OCI-LY1 (cell line): Measurements from ENCODE around the gene MYMX.
"Not testable (repeated sequence)": the region's sequence is repeated elsewhere in the genome, so short reads cannot be mapped to it uniquely, and the experiment has no call there.

Experiments used
- H2AFZ ChIP-seq: fragments of 200-600 bp; sonication (generic), shearing (Covaris generic); 2 replicates; pipeline ENCODE4 v1.6.0; 2014; ENCODE audit warnings: antibody characterized with exemption, mild to moderate bottlenecking, low read length
- H3F3A ChIP-seq: fragments of 200-600 bp; sonication (generic), shearing (Covaris generic); 2 replicates; pipeline ENCODE4 v1.6.0; 2014; ENCODE audit warnings: mild to moderate bottlenecking, antibody characterized with exemption, low read length, moderate library complexity; ENCODE audit not compliant: insufficient read depth
- H3K27ac ChIP-seq: fragments of 200-600 bp; sonication (generic); 2 replicates; pipeline ENCODE4 v1.5.1; 2014; ENCODE audit warnings: low read length, mixed run types, mild to moderate bottlenecking, low read depth; ENCODE audit not compliant: poor library complexity, severe bottlenecking
- H3K27me3 ChIP-seq: fragments of 200-600 bp; sonication (generic); 2 replicates; pipeline ENCODE4 v1.6.0; 2014; ENCODE audit warnings: antibody characterized with exemption, mild to moderate bottlenecking, low read length, moderate library complexity; ENCODE audit not compliant: insufficient read depth
- H3K36me3 ChIP-seq: fragments of 200-600 bp; sonication (generic); 2 replicates; pipeline ENCODE4 v1.6.1; 2014; ENCODE audit warnings: mild to moderate bottlenecking, antibody characterized with exemption, low read length, moderate library complexity, mixed read lengths; ENCODE audit not compliant: insufficient read depth
- H3K4me1 ChIP-seq: fragments of 200-600 bp; sonication (generic); 2 replicates; pipeline ENCODE4 v1.5.1; 2014; ENCODE audit warnings: mild to moderate bottlenecking, low read length, moderate library complexity; ENCODE audit not compliant: insufficient read depth, severe bottlenecking
- H3K4me2 ChIP-seq: fragments of 200-600 bp; sonication (generic), shearing (Covaris generic); 2 replicates; pipeline ENCODE4 v1.6.1; 2014; ENCODE audit warnings: low read length
- H3K4me3 ChIP-seq: fragments of 200-600 bp; sonication (generic); 2 replicates; pipeline ENCODE4 v1.5.1; 2014; ENCODE audit warnings: low read length, low read depth, mild to moderate bottlenecking, mixed read lengths; ENCODE audit not compliant: poor library complexity, severe bottlenecking
- H3K79me2 ChIP-seq: fragments of 200-600 bp; shearing (Covaris generic); 2 replicates; pipeline ENCODE4 v1.6.1; 2016; ENCODE audit warnings: mixed run types, low read length, mixed read lengths; ENCODE audit not compliant: insufficient read depth
- H3K9ac ChIP-seq: fragments of 200-600 bp; sonication (generic), shearing (Covaris generic); 2 replicates; pipeline ENCODE4 v1.6.1; 2014; ENCODE audit warnings: mild to moderate bottlenecking, low read length, mixed read lengths
- H3K9me2 ChIP-seq: fragments of 200-600 bp; sonication (generic), shearing (Covaris generic); 2 replicates; pipeline ENCODE4 v1.6.1; 2014; ENCODE audit warnings: low read depth, mild to moderate bottlenecking, low read length, mixed read lengths
- H3K9me3 ChIP-seq: fragments of 200-600 bp; shearing (Covaris generic); 2 replicates; pipeline ENCODE4 v1.6.1; 2014; ENCODE audit warnings: low read length, mixed read lengths
- H4K20me1 ChIP-seq: fragments of 200-600 bp; sonication (generic), shearing (Covaris generic); 2 replicates; pipeline ENCODE4 v1.6.0; 2016; ENCODE audit warnings: mild to moderate bottlenecking, low read length; ENCODE audit not compliant: insufficient read depth
- CTCF ChIP-seq: fragments of 200-600 bp; sonication (generic), shearing (Covaris generic); IDR thresholded peaks from 2 replicates; pipeline ENCODE4 v1.5.1; 2017; ENCODE audit warnings: mild to moderate bottlenecking, antibody characterized with exemption, low read length, moderate library complexity, mixed read lengths
- EZH2 ChIP-seq: fragments of 200-600 bp; sonication (generic), shearing (Covaris generic); IDR thresholded peaks from 2 replicates; pipeline ENCODE4 v1.8.0; 2017; ENCODE audit warnings: borderline replicate concordance, mixed run types, mild to moderate bottlenecking, antibody characterized with exemption, low read length, moderate library complexity, mixed read lengths

The MYMX gene

DNA sequence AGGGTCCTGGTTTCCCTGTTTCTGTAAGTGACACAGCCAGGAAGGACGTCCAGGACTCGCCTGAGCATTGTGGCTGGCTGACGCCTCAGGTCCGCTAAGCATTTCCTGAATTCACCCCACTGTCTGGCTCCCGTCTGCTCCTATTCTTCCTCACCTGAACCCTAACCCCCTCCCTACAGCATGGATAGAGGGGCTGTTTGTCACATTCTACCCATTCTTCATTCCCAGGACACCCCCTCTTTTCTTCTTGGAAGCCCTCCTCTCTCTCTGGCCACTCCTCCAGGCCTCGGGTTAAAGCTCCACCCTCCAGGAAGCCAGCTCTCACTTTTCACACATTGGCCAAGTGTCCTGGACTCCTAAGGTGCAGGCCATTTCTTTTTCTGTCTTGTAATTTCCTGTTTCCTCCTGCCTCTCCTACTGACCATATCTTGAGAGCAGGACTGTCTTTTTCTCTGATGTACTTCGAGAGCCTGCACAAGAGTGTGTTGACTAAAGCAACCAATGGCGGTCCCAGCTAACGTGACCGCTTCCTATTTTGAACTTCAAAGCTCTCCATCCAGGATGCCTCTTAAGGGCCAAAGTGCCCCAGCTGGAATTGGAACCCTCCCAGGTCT, 24.2 kb upstream of the MYMX start:
- H3K4me2 ChIP-seq, result peak overlapping the region; percentile 51
- H3K4me3 ChIP-seq, result peak overlapping the region; percentile 41
- H3K9me2 ChIP-seq, result no peaks in the 10 kb centered on the region
- no peak overlapping the region for H3K27ac ChIP-seq
- H3K27me3 ChIP-seq, result 0 out of 2 replicates have a peak, but pooled peaks cover 4% of the 10 kb centered on the region
- H3K9ac ChIP-seq, result no peak overlapping the region; the same call in 1 of the 2 replicates
- no peaks in the 10 kb centered on the region for H3F3A ChIP-seq
- H2AFZ ChIP-seq, result peak overlapping the region; percentile 56; the same call in 1 of the 2 replicates
- H3K79me2 ChIP-seq, result no peaks in the 10 kb centered on the region
- peaks cover 9% of the 10 kb centered on the region for H3K4me1 ChIP-seq
- TF ChIP-seq EZH2, result no peak
- no peak for TF ChIP-seq CTCF
- H3K36me3 ChIP-seq, result no peaks in the 10 kb centered on the region
- no peaks in the 10 kb centered on the region for H4K20me1 ChIP-seq
- H3K9me3 ChIP-seq, result no peaks in the 10 kb centered on the region

DNA sequence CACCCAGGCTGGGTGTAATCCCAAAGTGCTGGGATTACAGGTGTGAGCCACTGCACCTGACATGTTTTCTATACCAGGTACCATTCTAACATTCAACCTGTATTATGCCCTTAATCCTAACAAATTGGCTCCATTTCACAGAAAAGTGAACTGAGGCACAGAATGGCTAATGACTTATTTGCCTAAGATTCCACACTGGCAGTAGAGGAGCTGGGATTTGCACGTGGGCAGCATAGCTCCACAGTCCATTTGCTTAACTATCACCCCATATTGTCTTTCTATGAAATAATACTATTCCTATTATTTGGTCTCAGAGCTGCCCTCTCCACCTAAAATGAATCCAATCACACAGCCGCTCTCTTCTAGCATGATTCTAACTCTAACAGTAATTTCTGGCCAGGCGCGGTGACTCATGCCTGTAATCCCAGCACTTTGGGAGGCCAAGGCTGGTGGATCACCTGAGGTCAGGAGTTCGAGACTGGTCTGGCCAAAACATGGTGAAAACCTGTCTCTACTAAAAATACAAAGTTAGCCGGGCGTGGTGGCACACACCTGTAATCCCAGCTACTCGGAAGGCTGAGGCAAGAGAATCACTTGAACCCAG, 23.3 kb upstream of the MYMX start:
- peaks cover 9% of the 10 kb centered on the region for H3K4me1 ChIP-seq
- no peak overlapping the region for H3K4me2 ChIP-seq
- H3K9me2 ChIP-seq, result no peaks in the 10 kb centered on the region
- no peak overlapping the region for H2AFZ ChIP-seq
- H3K27me3 ChIP-seq, result 0 out of 2 replicates have a peak, but pooled peaks cover 4% of the 10 kb centered on the region
- no peak overlapping the region for H3K9ac ChIP-seq
- H3K9me3 ChIP-seq, result no peaks in the 10 kb centered on the region
- TF ChIP-seq CTCF (no peak), EZH2 (no peak)
- H3F3A ChIP-seq, result no peaks in the 10 kb centered on the region
- no peak overlapping the region for H3K27ac ChIP-seq
- no peaks in the 10 kb centered on the region for H3K79me2 ChIP-seq
- no peaks in the 10 kb centered on the region for H4K20me1 ChIP-seq
- no peak overlapping the region for H3K4me3 ChIP-seq
- H3K36me3 ChIP-seq, result no peaks in the 10 kb centered on the region

GRCh38 chr6:44194326-44194725, 22.4 kb upstream of the MYMX start:
- Histone ChIP-seq H3K9ac (no peak overlapping the region), H3K27me3 (0 out of 2 replicates have a peak, but pooled peaks cover 4% of the 10 kb centered on the region), H3K27ac (no peak overlapping the region)

DNA sequence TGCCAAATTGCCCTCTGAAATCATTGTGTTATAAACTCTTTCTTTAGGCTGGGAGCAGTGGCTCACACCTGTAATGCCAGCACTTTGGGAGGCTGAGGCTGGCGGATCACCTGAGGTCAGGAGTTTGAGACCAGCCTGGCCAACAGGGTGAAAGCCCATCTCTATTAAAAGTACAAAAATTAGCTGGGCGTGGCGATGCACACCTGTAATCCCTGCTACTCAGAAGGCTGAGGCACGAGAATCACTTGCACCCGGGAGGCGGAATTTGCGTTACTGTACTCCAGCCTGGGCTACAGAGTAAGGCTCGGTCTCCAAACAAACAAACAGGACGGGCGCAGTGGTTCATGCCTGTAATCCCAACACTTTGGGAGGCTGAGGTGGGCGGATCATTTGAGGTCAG, 20.4 kb upstream of the MYMX start:
- not testable (repeated sequence) for H3K9me3 ChIP-seq, H3K4me2 ChIP-seq, H3K9me2 ChIP-seq, H3K27me3 ChIP-seq, H3K9ac ChIP-seq, H3K27ac ChIP-seq, H3K79me2 ChIP-seq, H3K4me1 ChIP-seq, H2AFZ ChIP-seq, H3K36me3 ChIP-seq, H4K20me1 ChIP-seq, H3F3A ChIP-seq, H3K4me3 ChIP-seq

More at GRCh38 chr6:44194326-44194725, 22.4 kb upstream of the MYMX start:
- Histone ChIP-seq H4K20me1 (no peaks in the 10 kb centered on the region), H3K9me2 (no peaks in the 10 kb centered on the region), H2AFZ (no peak overlapping the region), H3K4me2 (no peak overlapping the region), H3K79me2 (no peaks in the 10 kb centered on the region), H3K4me1 (peaks cover 9% of the 10 kb centered on the region), H3K4me3 (no peak overlapping the region), H3K36me3 (no peaks in the 10 kb centered on the region), H3F3A (no peaks in the 10 kb centered on the region), H3K9me3 (no peaks in the 10 kb centered on the region)
- no peak for TF ChIP-seq EZH2
- TF ChIP-seq CTCF, result no peak
